ENCODE data around the gene STK24.

Gene STK24

GRCh38 chr13:98529171-98529570, 47.7 kb downstream of the STK24 start:
- no peak overlapping the region for H3K4me2 ChIP-seq (ENCODE audit: low read depth, low read length, poor library complexity, severe bottlenecking)
- no peaks in the 10 kb centered on the region for H3K9me3 ChIP-seq (ENCODE audit: insufficient read depth, low read length)
- H3K9me2 ChIP-seq (replicated peaks; ENCODE audit: insufficient read depth, low read length), result no peaks in the 10 kb centered on the region
- no peak for TF ChIP-seq EZH2phosphoT487 (conservative IDR thresholded peaks at IDR 0.05; ENCODE audit: low read length)
- no peak for TF ChIP-seq CTCF (IDR thresholded peaks at IDR 0.05; ENCODE audit: insufficient read depth, low read length, poor library complexity, severe bottlenecking)
- H3K27me3 ChIP-seq (ENCODE audit: low read length), result no peaks in the 10 kb centered on the region
- no peaks in the 10 kb centered on the region for H3K36me3 ChIP-seq (ENCODE audit: low read length)
- H3K27ac ChIP-seq (ENCODE audit: low read depth, low read length), result no peak overlapping the region
- peaks cover 7% of the 10 kb centered on the region; the same call in 1 of the 2 replicates for H4K20me1 ChIP-seq (ENCODE audit: low read depth, low read length)
- H3K4me3 ChIP-seq (ENCODE audit: insufficient read depth, low read length, poor library complexity, severe bottlenecking), result no peak overlapping the region
- H3F3A ChIP-seq (ENCODE audit: insufficient read depth), result no peaks in the 10 kb centered on the region
- no peak overlapping the region for H3K9ac ChIP-seq (ENCODE audit: low read length)
- H3K79me2 ChIP-seq (ENCODE audit: insufficient read depth, low read length), result peaks cover 68% of the 10 kb centered on the region
- H2AFZ ChIP-seq (ENCODE audit: low read depth, low read length, severe bottlenecking), result no peak overlapping the region

- peaks cover 63% of the 10 kb centered on the region for H3K79me2 ChIP-seq (ENCODE audit: insufficient read depth, low read length)
- no peak overlapping the region for H3K4me2 ChIP-seq (ENCODE audit: low read depth, low read length, poor library complexity, severe bottlenecking)
- H3K9me3 ChIP-seq (ENCODE audit: insufficient read depth, low read length), result no peaks in the 10 kb centered on the region
- H3K27me3 ChIP-seq (ENCODE audit: low read length), result no peaks in the 10 kb centered on the region
- H2AFZ ChIP-seq (ENCODE audit: low read depth, low read length, severe bottlenecking), result no peak overlapping the region
- no peaks in the 10 kb centered on the region for H3K9me2 ChIP-seq (replicated peaks; ENCODE audit: insufficient read depth, low read length)
- H3K27ac ChIP-seq (ENCODE audit: low read depth, low read length), result no peak overlapping the region
- no peak overlapping the region for H3K9ac ChIP-seq (ENCODE audit: low read length)
- H4K20me1 ChIP-seq (ENCODE audit: low read depth, low read length), result peaks cover 7% of the 10 kb centered on the region; the same call in 1 of the 2 replicates
- no peak overlapping the region for H3K4me3 ChIP-seq (ENCODE audit: insufficient read depth, low read length, poor library complexity, severe bottlenecking)
- no peaks in the 10 kb centered on the region for H3K36me3 ChIP-seq (ENCODE audit: low read length)
- TF ChIP-seq EZH2phosphoT487 (conservative IDR thresholded peaks at IDR 0.05; ENCODE audit: low read length) (no peak), CTCF (IDR thresholded peaks at IDR 0.05; ENCODE audit: insufficient read depth, low read length, poor library complexity, severe bottlenecking) (no peak)
- no peaks in the 10 kb centered on the region for H3F3A ChIP-seq (ENCODE audit: insufficient read depth)
These were observed 48.2 kb downstream of the STK24 start for GRCh38 chr13:98528663-98529064.

- no peak overlapping the region for H2AFZ ChIP-seq (ENCODE audit: low read depth, low read length, severe bottlenecking)
- H3K36me3 ChIP-seq (ENCODE audit: low read length), result no peaks in the 10 kb centered on the region
- H3F3A ChIP-seq (ENCODE audit: insufficient read depth), result no peaks in the 10 kb centered on the region
- TF ChIP-seq EZH2phosphoT487 (conservative IDR thresholded peaks at IDR 0.05; ENCODE audit: low read length) (no peak), CTCF (IDR thresholded peaks at IDR 0.05; ENCODE audit: insufficient read depth, low read length, poor library complexity, severe bottlenecking) (no peak)
- no peak overlapping the region for H3K4me3 ChIP-seq (ENCODE audit: insufficient read depth, low read length, poor library complexity, severe bottlenecking)
- H3K79me2 ChIP-seq (ENCODE audit: insufficient read depth, low read length), result peaks cover 61% of the 10 kb centered on the region
- peaks cover 7% of the 10 kb centered on the region; the same call in 1 of the 2 replicates for H4K20me1 ChIP-seq (ENCODE audit: low read depth, low read length)
- H3K9me2 ChIP-seq (replicated peaks; ENCODE audit: insufficient read depth, low read length), result no peaks in the 10 kb centered on the region
- no peak overlapping the region for H3K4me2 ChIP-seq (ENCODE audit: low read depth, low read length, poor library complexity, severe bottlenecking)
- H3K9ac ChIP-seq (ENCODE audit: low read length), result no peak overlapping the region
- H3K27me3 ChIP-seq (ENCODE audit: low read length), result no peaks in the 10 kb centered on the region
- H3K27ac ChIP-seq (ENCODE audit: low read depth, low read length), result no peak overlapping the region
- H3K9me3 ChIP-seq (ENCODE audit: insufficient read depth, low read length), result no peaks in the 10 kb centered on the region
These were observed 49.4 kb downstream of the STK24 start for GRCh38 chr13:98527526-98527925.

Data from SU-DHL-6 (cell line).